ENCODE results near the gene ADGRF1. TPM values are rescaled to one million over a fixed set of nuclear protein-coding genes. Genes with fewer than 3 reads are reported as not detected.

ADGRF1 gene
- total and polyA plus RNA-seq, 3 donors from 2014 or later: 2.4 to 5.4 (median 2.4) TPM

DNA sequence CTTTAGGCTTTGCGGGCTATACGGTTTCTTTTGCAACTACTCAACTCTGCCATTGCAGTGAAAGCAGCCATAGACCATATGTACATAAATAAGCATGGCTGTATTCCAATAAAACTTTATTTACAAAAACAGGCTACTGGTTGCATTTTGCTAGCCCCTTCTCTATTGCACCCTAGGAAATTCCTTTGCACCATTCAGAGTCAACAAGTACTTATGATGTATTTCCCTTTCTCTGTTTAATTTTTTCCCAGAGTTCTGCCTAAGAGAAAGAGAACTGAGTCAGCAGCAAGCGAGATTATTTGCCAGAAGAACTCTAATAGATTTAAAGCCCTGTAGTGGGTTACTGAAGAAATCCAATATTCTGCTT is 33.8 kb downstream of the ADGRF1 start:
- Histone ChIP-seq H3K9me3 (no peaks in the 10 kb centered on the region), H3K4me3 (no peak overlapping the region), H3K36me3 (ENCODE audit: low read depth, missing control alignments) (no peaks in the 10 kb centered on the region), H3K27ac (no peak overlapping the region), H3K4me1 (no peaks in the 10 kb centered on the region), H3K27me3 (no peaks in the 10 kb centered on the region)
- DNase-seq: no peak
- intact Hi-C loops (cut with DNase I; ENCODE audit: low total_unique reads): no loop called here
- TF ChIP-seq, protein P1, sequence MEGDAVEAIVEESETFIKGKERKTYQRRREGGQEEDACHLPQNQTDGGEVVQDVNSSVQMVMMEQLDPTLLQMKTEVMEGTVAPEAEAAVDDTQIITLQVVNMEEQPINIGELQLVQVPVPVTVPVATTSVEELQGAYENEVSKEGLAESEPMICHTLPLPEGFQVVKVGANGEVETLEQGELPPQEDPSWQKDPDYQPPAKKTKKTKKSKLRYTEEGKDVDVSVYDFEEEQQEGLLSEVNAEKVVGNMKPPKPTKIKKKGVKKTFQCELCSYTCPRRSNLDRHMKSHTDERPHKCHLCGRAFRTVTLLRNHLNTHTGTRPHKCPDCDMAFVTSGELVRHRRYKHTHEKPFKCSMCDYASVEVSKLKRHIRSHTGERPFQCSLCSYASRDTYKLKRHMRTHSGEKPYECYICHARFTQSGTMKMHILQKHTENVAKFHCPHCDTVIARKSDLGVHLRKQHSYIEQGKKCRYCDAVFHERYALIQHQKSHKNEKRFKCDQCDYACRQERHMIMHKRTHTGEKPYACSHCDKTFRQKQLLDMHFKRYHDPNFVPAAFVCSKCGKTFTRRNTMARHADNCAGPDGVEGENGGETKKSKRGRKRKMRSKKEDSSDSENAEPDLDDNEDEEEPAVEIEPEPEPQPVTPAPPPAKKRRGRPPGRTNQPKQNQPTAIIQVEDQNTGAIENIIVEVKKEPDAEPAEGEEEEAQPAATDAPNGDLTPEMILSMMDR (IDR thresholded peaks at IDR 0.05): no peak
- no peak for TF ChIP-seq POLR2A (IDR thresholded peaks at IDR 0.05)
- WGBS, 2 donors: 93 to 96% methylated on average over 3 of the region's 3 CpGs

DNA sequence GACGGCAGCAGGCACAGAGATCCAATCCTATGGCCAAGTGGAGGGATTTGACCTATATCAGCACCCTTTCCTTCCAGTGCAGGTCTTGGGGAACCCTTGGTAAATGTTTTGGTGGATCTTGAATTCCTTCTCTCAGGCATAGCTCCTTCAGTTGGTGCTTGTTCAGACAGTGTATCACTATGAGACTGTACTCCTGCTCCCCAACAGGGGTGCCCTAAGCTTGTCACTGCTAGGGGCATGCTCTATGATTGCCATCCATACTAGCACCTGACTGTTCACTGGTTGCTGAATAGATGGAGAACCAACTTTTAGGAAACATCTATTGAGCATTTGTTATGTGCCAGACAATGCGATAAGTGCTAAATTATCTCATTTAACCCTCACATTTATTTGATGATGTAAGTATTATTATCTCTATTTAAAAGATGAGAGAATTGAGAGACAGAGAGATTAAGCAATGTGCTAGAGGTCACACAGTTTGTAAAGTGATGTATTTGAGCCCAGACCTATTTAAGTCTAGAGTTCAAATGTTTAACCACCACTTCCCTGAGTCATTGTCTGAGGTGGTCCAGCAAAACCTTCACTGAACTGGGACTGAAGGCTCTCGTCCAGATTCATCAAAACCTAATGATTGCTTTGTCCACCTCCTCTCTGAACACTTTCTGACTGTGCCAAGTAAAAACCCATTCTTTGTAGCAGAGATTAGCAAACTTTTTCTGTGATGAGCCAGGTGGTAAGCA is 34.3 kb downstream of the ADGRF1 start:
- 80 to 94% methylated on average over 3 of the region's 3 CpGs for WGBS, 2 donors
- intact Hi-C loops (cut with DNase I; ENCODE audit: low total_unique reads): no loop called here

DNA sequence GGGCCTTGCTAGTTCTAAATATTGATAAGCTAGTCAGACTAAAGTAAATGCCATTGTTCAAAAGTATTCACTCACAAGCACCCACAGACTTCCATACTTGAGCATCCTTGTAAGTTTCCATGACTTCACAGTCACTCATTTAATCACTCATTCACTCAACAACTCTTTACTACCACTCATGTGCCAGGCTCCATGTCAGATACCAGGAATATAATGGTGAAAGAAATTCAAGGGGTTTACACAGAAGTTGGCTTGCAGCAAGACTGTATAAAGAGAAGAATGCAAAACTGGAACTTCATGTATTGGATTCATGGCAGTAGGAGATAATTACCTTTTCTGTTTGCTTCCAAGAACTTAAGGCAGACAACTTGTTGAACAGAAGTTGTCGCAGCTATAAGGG is 36.6 kb downstream of the ADGRF1 start:
- Histone ChIP-seq H3K27me3 (no peaks in the 10 kb centered on the region), H3K9me3 (no peaks in the 10 kb centered on the region), H3K27ac (no peak overlapping the region), H3K36me3 (ENCODE audit: low read depth, missing control alignments) (no peaks in the 10 kb centered on the region), H3K4me1 (no peaks in the 10 kb centered on the region), H3K4me3 (no peak overlapping the region)
- DNase-seq: no peak
- TF ChIP-seq, protein P1 (IDR thresholded peaks at IDR 0.05): no peak
- TF ChIP-seq POLR2A (IDR thresholded peaks at IDR 0.05): no peak
- intact Hi-C loops (cut with DNase I; ENCODE audit: low total_unique reads): no loop called here
- WGBS, 2 donors: 97% methylated on average over 1 of the region's 1 CpG

More for the DNA sequence above, 34.3 kb downstream of the ADGRF1 start:
- no peaks in the 10 kb centered on the region for H3K36me3 ChIP-seq (ENCODE audit: low read depth, missing control alignments)
- no peaks in the 10 kb centered on the region for H3K4me1 ChIP-seq
- H3K27me3 ChIP-seq: no peaks in the 10 kb centered on the region
- H3K27ac ChIP-seq: no peak overlapping the region
- no peak for DNase-seq
- H3K9me3 ChIP-seq: no peaks in the 10 kb centered on the region
- H3K4me3 ChIP-seq: no peak overlapping the region
- TF ChIP-seq POLR2A (IDR thresholded peaks at IDR 0.05): no peak
- TF ChIP-seq, protein P1 (IDR thresholded peaks at IDR 0.05): no peak

DNA sequence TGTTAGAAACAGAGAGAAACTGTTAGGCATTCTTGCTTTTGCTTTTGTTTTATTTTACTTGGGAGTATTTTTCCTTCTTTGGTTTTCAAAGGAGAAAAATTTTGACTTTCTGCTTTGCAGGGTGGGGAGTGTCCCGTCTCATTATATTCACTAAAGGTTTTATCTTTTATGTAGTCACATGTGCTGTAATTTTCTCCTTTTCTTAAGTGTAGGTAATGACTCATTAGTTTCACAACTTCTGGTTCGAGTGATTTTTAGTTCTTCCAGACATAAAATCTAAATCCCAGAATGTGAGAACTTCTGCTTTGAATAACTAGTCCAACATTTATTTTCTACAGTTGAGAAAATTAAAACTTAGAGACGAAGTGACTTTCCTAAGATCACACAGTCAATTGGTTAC is 37.7 kb downstream of the ADGRF1 start:
- 81 to 87% methylated on average over 3 of the region's 3 CpGs for WGBS, 2 donors
- intact Hi-C loops (cut with DNase I; ENCODE audit: low total_unique reads): no loop called here
- TF ChIP-seq, protein P1 (IDR thresholded peaks at IDR 0.05): no peak
- no peak for TF ChIP-seq POLR2A (IDR thresholded peaks at IDR 0.05)
- DNase-seq: no peak
- H3K4me1 ChIP-seq: no peaks in the 10 kb centered on the region
- no peak overlapping the region for H3K27ac ChIP-seq
- no peaks in the 10 kb centered on the region for H3K36me3 ChIP-seq (ENCODE audit: low read depth, missing control alignments)
- no peaks in the 10 kb centered on the region for H3K27me3 ChIP-seq
- H3K4me3 ChIP-seq: no peak overlapping the region
- no peaks in the 10 kb centered on the region for H3K9me3 ChIP-seq

- H3K4me1 ChIP-seq: no peaks in the 10 kb centered on the region
- DNase-seq: no peak
- intact Hi-C loops (cut with DNase I; ENCODE audit: low total_unique reads): no loop called here
- H3K4me3 ChIP-seq: no peak overlapping the region
- TF ChIP-seq POLR2A (IDR thresholded peaks at IDR 0.05): no peak
- TF ChIP-seq, protein P1 (IDR thresholded peaks at IDR 0.05): no peak
- 85 to 86% methylated on average over 4 of the region's 4 CpGs for WGBS, 2 donors
- no peak overlapping the region for H3K27ac ChIP-seq
- no peaks in the 10 kb centered on the region for H3K9me3 ChIP-seq
- no peaks in the 10 kb centered on the region for H3K36me3 ChIP-seq (ENCODE audit: low read depth, missing control alignments)
- no peaks in the 10 kb centered on the region for H3K27me3 ChIP-seq
These were observed 41.3 kb downstream of the ADGRF1 start for GRCh38 chr6:47000842-47001241.
